HepG2 (cell line): ENCODE results near the gene SLC9A8. TPM values are rescaled to one million over a fixed set of nuclear protein-coding genes. Genes with fewer than 3 reads are reported as not detected.
A peak's percentile ranks its signal among the peaks of the same experiment; 100 is the strongest.

Source experiments
- CHCHD3 ChIP-seq: sonication (generic); formaldehyde crosslinking; IDR thresholded peaks from 2 replicates; pipeline ENCODE4 v1.8.0; 2022; ENCODE audit warnings: mild to moderate bottlenecking, missing genetic modification reagents, moderate library complexity
- FOXM1 ChIP-seq: sonication (generic); formaldehyde crosslinking; IDR thresholded peaks from 2 replicates; pipeline ENCODE4 v1.5.0; 2020; ENCODE audit warnings: missing genetic modification reagents
- GLI4 ChIP-seq: sonication (generic); formaldehyde crosslinking; IDR thresholded peaks from 2 replicates; pipeline ENCODE4 v1.5.1; 2020; ENCODE audit warnings: missing genetic modification reagents, mild to moderate bottlenecking, moderate library complexity, borderline replicate concordance
- GPBP1L1 ChIP-seq: sonication (generic); formaldehyde crosslinking; IDR thresholded peaks from 2 replicates; pipeline ENCODE4 v1.5.0; 2020; ENCODE audit warnings: mild to moderate bottlenecking, missing genetic modification reagents
- HBP1 ChIP-seq: IDR thresholded peaks from 2 replicates; pipeline ENCODE4 v1.6.1; 2016; ENCODE audit warnings: low read depth, control low read depth
- HIC2 ChIP-seq: sonication (generic); formaldehyde crosslinking; IDR thresholded peaks from 2 replicates; pipeline ENCODE4 v1.9.0; 2022; ENCODE audit warnings: low read depth, missing genetic modification reagents
- IKZF1 ChIP-seq: fragments of 450-650 bp; IDR thresholded peaks from 2 replicates; pipeline ENCODE4 v1.7.1; 2016
- MAF1 ChIP-seq: sonication (generic); formaldehyde crosslinking; IDR thresholded peaks from 2 replicates; pipeline ENCODE4 v1.5.0; 2020; ENCODE audit warnings: missing genetic modification reagents, borderline replicate concordance
- MAFK ChIP-seq, 2 experiments: IDR thresholded peaks in 1 of 2; conservative IDR thresholded peaks in 1 of 2; 2 replicates each; pipeline ENCODE4 v1.6.1; 2011; ENCODE audit warnings: improper control_type of control experiment in 2 of 2, low read length in 2 of 2
- NPAS2 ChIP-seq: sonication (generic); formaldehyde crosslinking; IDR thresholded peaks from 2 replicates; pipeline ENCODE4 v1.8.0; 2022; ENCODE audit warnings: mild to moderate bottlenecking, missing genetic modification reagents, borderline replicate concordance
- RAD51 ChIP-seq: fragments of 450-650 bp; IDR thresholded peaks from 2 replicates; pipeline ENCODE4 v1.6.1; 2016; ENCODE audit warnings: borderline replicate concordance
- SP2 ChIP-seq: sonication (generic); formaldehyde crosslinking; IDR thresholded peaks from 2 replicates; pipeline ENCODE4 v1.5.1; 2020; ENCODE audit warnings: mild to moderate bottlenecking, missing genetic modification reagents
- ZBED4 ChIP-seq: sonication (generic); formaldehyde crosslinking; IDR thresholded peaks from 2 replicates; pipeline ENCODE4 v1.4.0; 2020; ENCODE audit warnings: missing genetic modification reagents, borderline replicate concordance
- ZFP36L1 ChIP-seq: sonication (generic); formaldehyde crosslinking; IDR thresholded peaks from 2 replicates; pipeline ENCODE4 v1.8.0; 2022; ENCODE audit warnings: mild to moderate bottlenecking, missing genetic modification reagents, moderate library complexity
- ZNF121 ChIP-seq: sonication (generic); formaldehyde crosslinking; IDR thresholded peaks from 2 replicates; pipeline ENCODE4 v1.5.0; 2020; ENCODE audit warnings: mild to moderate bottlenecking, missing genetic modification reagents
- ZNF180 ChIP-seq: sonication (generic); formaldehyde crosslinking; IDR thresholded peaks from 2 replicates; pipeline ENCODE4 v1.4.0; 2020; ENCODE audit warnings: low read depth, missing genetic modification reagents, borderline replicate concordance
- ZNF704 ChIP-seq: sonication (generic); formaldehyde crosslinking; IDR thresholded peaks from 2 replicates; pipeline ENCODE4 v1.8.1; 2023; ENCODE audit warnings: mild to moderate bottlenecking, inconsistent platforms, moderate library complexity, missing genetic modification reagents, borderline replicate concordance
- ZNF761 ChIP-seq: sonication (generic); formaldehyde crosslinking; conservative IDR thresholded peaks from 2 replicates; pipeline ENCODE4 v1.4.0; 2020; ENCODE audit warnings: mild to moderate bottlenecking, missing genetic modification reagents
- polyA plus RNA-seq, 8 experiments: library from polyadenylated mRNA; depleted of rRNA in 3 of 8; stranded (reverse) in 7 of 8; unstranded in 1 of 8; fragments of >200 nt; fragmentation: Illumina TruSeq in 4 of 8; extraction: Trizol in 4 of 8; gene quantifications; 2 replicates each; pipeline versions ENCODE4 v1.2.1 to v1.2.3, GENCODE V29; 2011 to 2016; ENCODE audit warnings: low read depth in 4 of 8, missing spikeins in 1 of 8, mixed read lengths in 1 of 8; ENCODE audit not compliant: insufficient read depth in 1 of 8
- total RNA-seq, 5 experiments: library from RNA; depleted of rRNA; stranded (reverse); fragments of >200 nt; fragmentation: Illumina TruSeq; extraction: Trizol; gene quantifications; 2 replicates each; pipeline ENCODE4 v1.2.3, GENCODE V29; 2016; ENCODE audit warnings: low read depth in 1 of 5

The SLC9A8 gene
- total and polyA plus RNA-seq, 2 of the 13 experiments (the other 11 are each of a cell fraction or from before 2014, with no cell fraction given), result 4.1 to 7.4 TPM

- peak; percentile 77; the same call in 1 of the 2 replicates for TF ChIP-seq ZBED4 (CRISPR knock-in tag)
- TF ChIP-seq FOXM1 (CRISPR knock-in tag), result no peak
- TF ChIP-seq CHCHD3 (CRISPR knock-in tag), result no peak
- no peak for TF ChIP-seq GPBP1L1
- TF ChIP-seq ZNF761 (CRISPR knock-in tag), result peak; percentile 92; the same call in 1 of the 2 replicates
- no peak for TF ChIP-seq ZNF180 (CRISPR knock-in tag)
- no peak; the same call in 1 of the 2 replicates for TF ChIP-seq ZFP36L1
- peak; percentile 30; the same call in 1 of the 2 replicates for TF ChIP-seq HIC2 (CRISPR knock-in tag)
- no peak for TF ChIP-seq RAD51
- peak; percentile 58; the same call in 1 of the 2 replicates for TF ChIP-seq NPAS2 (CRISPR knock-in tag)
- TF ChIP-seq SP2, result peak; percentile 74
- TF ChIP-seq GLI4, result no peak; the same call in 1 of the 2 replicates
- no peak for TF ChIP-seq MAFK (conservative IDR thresholded peaks at IDR 0.05 in 1 of 2, IDR thresholded peaks at IDR 0.05 in 1 of 2; ENCODE audit: low read length in 2 of 2)
- no peak for TF ChIP-seq IKZF1
- TF ChIP-seq MAF1 (CRISPR knock-in tag), result peak; percentile 33; the same call in 1 of the 2 replicates
- TF ChIP-seq ZNF121 (CRISPR knock-in tag), result no peak; the same call in 1 of the 2 replicates
- TF ChIP-seq ZNF704 (CRISPR knock-in tag), result peak; percentile 90
- TF ChIP-seq HBP1 (CRISPR knock-in tag), result peak; percentile 97
Observed at GRCh38 chr20:49812507-49813304, at the start of gene SLC9A8 (continued).
